ENCODE data around the gene KCNN3.

KCNN3 gene

DNA sequence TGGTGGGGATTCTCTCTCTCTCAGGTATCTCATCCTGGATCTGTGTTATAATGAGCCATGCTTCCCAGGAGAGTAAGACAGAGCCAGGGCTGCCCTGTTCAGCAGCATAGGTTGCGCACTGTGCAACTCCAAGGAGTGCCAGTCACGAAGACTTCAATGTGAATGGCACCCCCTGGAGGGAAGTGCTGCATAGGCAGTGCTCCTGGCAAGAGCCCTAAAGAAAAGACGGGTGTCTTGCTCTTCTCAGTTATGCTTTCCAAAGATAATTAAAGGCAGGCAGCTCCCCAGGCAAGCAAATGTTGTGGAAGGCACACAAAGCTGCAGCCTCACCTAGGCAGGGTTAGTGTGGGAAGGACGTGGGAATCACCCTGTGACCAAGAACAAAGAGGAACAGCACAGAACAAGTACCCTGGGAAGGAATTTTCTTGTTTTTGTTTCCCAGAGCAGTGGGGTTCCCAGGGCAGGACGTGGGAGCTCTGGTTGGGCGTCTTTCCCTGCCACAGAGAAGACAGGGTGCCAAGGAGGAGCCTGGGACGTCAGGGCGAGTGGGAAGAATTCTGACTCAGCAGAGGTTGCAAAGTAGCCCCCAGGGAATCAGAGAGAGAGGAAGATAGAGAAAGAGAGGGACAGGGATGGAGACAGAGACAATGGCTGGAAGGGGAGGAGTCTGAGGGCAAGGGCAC is 120.9 kb downstream of the KCNN3 start:
- peak; percentile 45 for DNase-seq
- Histone ChIP-seq H3K4me2 (ENCODE audit: low read depth, low read length) (no peak overlapping the region; the same call in 1 of the 2 replicates), H4K20me1 (ENCODE audit: insufficient read depth, low read length) (no peaks in the 10 kb centered on the region), H3F3A (ENCODE audit: insufficient read depth, low read length) (peaks cover 33% of the 10 kb centered on the region), H3K27ac (ENCODE audit: low read length) (no peak overlapping the region), H3K27me3 (replicated peaks; ENCODE audit: insufficient read depth, low read length) (0 out of 2 replicates have a peak, but pooled peaks cover 5% of the 10 kb centered on the region), H3K4me3 (ENCODE audit: low read length) (no peak overlapping the region), H3K4me1 (ENCODE audit: low read length) (peaks cover 53% of the 10 kb centered on the region), H3K9ac (ENCODE audit: low read length) (no peak overlapping the region), H3K9me2 (replicated peaks; ENCODE audit: insufficient read depth, low read length) (no peaks in the 10 kb centered on the region), H3K79me2 (ENCODE audit: low read length) (0 out of 2 replicates have a peak, but pooled peaks cover 8% of the 10 kb centered on the region), H2AFZ (ENCODE audit: low read length) (no peak overlapping the region), H3K9me3 (replicated peaks; ENCODE audit: insufficient read depth, low read length) (no peaks in the 10 kb centered on the region), H3K36me3 (replicated peaks; ENCODE audit: insufficient read depth, low read length) (no peaks in the 10 kb centered on the region)
- TF ChIP-seq EZH2 (optimal IDR thresholded peaks at IDR 0.05; ENCODE audit: low read depth, low read length): no peak
- TF ChIP-seq CTCF (IDR thresholded peaks at IDR 0.05; ENCODE audit: low read length): peak; percentile 65

- no peaks in the 10 kb centered on the region for H3K9me3 ChIP-seq (replicated peaks; ENCODE audit: insufficient read depth, low read length)
- TF ChIP-seq EZH2 (optimal IDR thresholded peaks at IDR 0.05; ENCODE audit: low read depth, low read length) (no peak), EZH2phosphoT487 (IDR thresholded peaks at IDR 0.05; ENCODE audit: low read length) (no peak), CTCF (IDR thresholded peaks at IDR 0.05; ENCODE audit: low read length) (no peak)
- no peak for DNase-seq
- peaks cover 33% of the 10 kb centered on the region for H3F3A ChIP-seq (ENCODE audit: insufficient read depth, low read length)
- H3K4me3 ChIP-seq (ENCODE audit: low read length): no peak overlapping the region
- H3K27me3 ChIP-seq (replicated peaks; ENCODE audit: insufficient read depth, low read length): 0 out of 2 replicates have a peak, but pooled peaks cover 5% of the 10 kb centered on the region
- no peak overlapping the region for H3K9ac ChIP-seq (ENCODE audit: low read length)
- H3K27ac ChIP-seq (ENCODE audit: low read length): peak overlapping the region; percentile 52; the same call in 1 of the 2 replicates
- no peaks in the 10 kb centered on the region for H3K9me2 ChIP-seq (replicated peaks; ENCODE audit: insufficient read depth, low read length)
- H3K36me3 ChIP-seq (replicated peaks; ENCODE audit: insufficient read depth, low read length): no peaks in the 10 kb centered on the region
- H3K4me1 ChIP-seq (ENCODE audit: low read length): peaks cover 53% of the 10 kb centered on the region
- H2AFZ ChIP-seq (ENCODE audit: low read length): no peak overlapping the region
- H3K79me2 ChIP-seq (ENCODE audit: low read length): 0 out of 2 replicates have a peak, but pooled peaks cover 8% of the 10 kb centered on the region
- no peaks in the 10 kb centered on the region; the same call in 1 of the 2 replicates for H4K20me1 ChIP-seq (ENCODE audit: insufficient read depth, low read length)
- H3K4me2 ChIP-seq (ENCODE audit: low read depth, low read length): peak overlapping the region; percentile 86
These were observed 121.7 kb downstream of the KCNN3 start for GRCh38 chr1:154748405-154748775.

GRCh38 chr1:154747740-154748404 is 122.2 kb downstream of the KCNN3 start:
- peak overlapping the region; percentile 29 for H3K4me3 ChIP-seq (ENCODE audit: low read length)
- no peaks in the 10 kb centered on the region; the same call in 1 of the 2 replicates for H4K20me1 ChIP-seq (ENCODE audit: insufficient read depth, low read length)
- H3K79me2 ChIP-seq (ENCODE audit: low read length): 0 out of 2 replicates have a peak, but pooled peaks cover 8% of the 10 kb centered on the region
- no peaks in the 10 kb centered on the region for H3K36me3 ChIP-seq (replicated peaks; ENCODE audit: insufficient read depth, low read length)
- H3K9ac ChIP-seq (ENCODE audit: low read length): peak overlapping the region; percentile 17; the same call in 1 of the 2 replicates
- H3K9me2 ChIP-seq (replicated peaks; ENCODE audit: insufficient read depth, low read length): no peaks in the 10 kb centered on the region
- TF ChIP-seq EZH2phosphoT487 (IDR thresholded peaks at IDR 0.05; ENCODE audit: low read length) (no peak), CTCF (IDR thresholded peaks at IDR 0.05; ENCODE audit: low read length) (no peak), EZH2 (optimal IDR thresholded peaks at IDR 0.05; ENCODE audit: low read depth, low read length) (no peak)
- peaks cover 53% of the 10 kb centered on the region for H3K4me1 ChIP-seq (ENCODE audit: low read length)
- DNase-seq: peak; percentile 96
- H3K27ac ChIP-seq (ENCODE audit: low read length): peak overlapping the region; percentile 52; the same call in 1 of the 2 replicates
- peak overlapping the region; percentile 86 for H3K4me2 ChIP-seq (ENCODE audit: low read depth, low read length)
- 0 out of 2 replicates have a peak, but pooled peaks cover 5% of the 10 kb centered on the region for H3K27me3 ChIP-seq (replicated peaks; ENCODE audit: insufficient read depth, low read length)
- no peak overlapping the region for H2AFZ ChIP-seq (ENCODE audit: low read length)
- H3F3A ChIP-seq (ENCODE audit: insufficient read depth, low read length): peaks cover 33% of the 10 kb centered on the region
- no peaks in the 10 kb centered on the region for H3K9me3 ChIP-seq (replicated peaks; ENCODE audit: insufficient read depth, low read length)
